Naive thymus-derived CD4-positive, alpha-beta T cell (primary cell): ENCODE results near the gene PEX5L. TPM values are rescaled to one million over a fixed set of nuclear protein-coding genes. Genes with fewer than 3 reads are reported as not detected.

Experiments used
- ATAC-seq: fragments of 150-1000 bp; cut with Tn5 transposase; 2 replicates; pipeline ENCODE4 v1.10.0; 2021; ENCODE audit warnings: mild to moderate bottlenecking, moderate library complexity
- CTCF ChIA-PET: fragments of 350-600 bp; sonication (Branson Sonifier 250); formaldehyde crosslinking; loops from one replicate; lab custom pipeline; 2021; ENCODE audit warnings: antibody characterized with exemption; lab: Charles Lee
- POLR2A ChIA-PET: fragments of 350-600 bp; sonication (Branson Sonifier 250); formaldehyde crosslinking; loops from one replicate; lab custom pipeline; 2021; ENCODE audit warnings: antibody characterized with exemption, inconsistent platforms; lab: Charles Lee
- DNase-seq, 9 donors: peaks; one replicate each; pipeline versions ENCODE4 v3.0.0 to v3.0.0-alpha.2; 2020 to 2022; ENCODE audit warnings: mixed read lengths in 1 of 9
- H3K27ac ChIP-seq: one replicate; pipeline ENCODE4 v1.7.0; 2013; ENCODE audit warnings: mild to moderate bottlenecking, low read depth, low read length, moderate library complexity
- H3K27me3 ChIP-seq, 2 donors: one replicate each; pipeline ENCODE4 v1.7.0; 2013; ENCODE audit warnings: low read length in 2 of 2, mild to moderate bottlenecking in 2 of 2, moderate library complexity in 2 of 2; ENCODE audit not compliant: control insufficient read depth in 2 of 2, insufficient read depth in 2 of 2
- H3K36me3 ChIP-seq, 3 experiments: 1 replicate in 2 of 3; 2 replicates in 1 of 3; pipeline ENCODE4 v1.7.0; 2013; ENCODE audit warnings: low read length in 3 of 3, mild to moderate bottlenecking in 3 of 3, moderate library complexity in 1 of 3; ENCODE audit not compliant: insufficient read depth in 3 of 3, control insufficient read depth in 2 of 3
- H3K4me1 ChIP-seq, 2 donors: one replicate each; pipeline ENCODE4 v1.7.0; 2013; ENCODE audit warnings: low read length in 2 of 2, mild to moderate bottlenecking in 2 of 2, moderate library complexity in 1 of 2; ENCODE audit not compliant: control insufficient read depth in 2 of 2, insufficient read depth in 2 of 2
- H3K4me3 ChIP-seq: 2 replicates; pipeline ENCODE4 v1.7.0; 2013; ENCODE audit warnings: mild to moderate bottlenecking, low read length
- H3K9me3 ChIP-seq, 3 experiments: 1 replicate in 2 of 3; 2 replicates in 1 of 3; pipeline ENCODE4 v1.7.0; 2013; ENCODE audit warnings: low read length in 3 of 3; ENCODE audit not compliant: control insufficient read depth in 2 of 3
- H3K27ac Mint-ChIP-seq, 9 donors: one replicate each; pipeline ENCODE4 v1.8.0; 2020 to 2022; ENCODE audit warnings: mixed read lengths in 9 of 9, mild to moderate bottlenecking in 8 of 9, moderate library complexity in 5 of 9, inconsistent platforms in 2 of 9
- H3K27me3 Mint-ChIP-seq, 5 donors: one replicate each; pipeline ENCODE4 v1.8.0; 2021 to 2022; ENCODE audit warnings: mixed read lengths in 5 of 5, mild to moderate bottlenecking in 1 of 5
- H3K36me3 Mint-ChIP-seq, 5 donors: one replicate each; pipeline ENCODE4 v1.8.0; 2020 to 2022; ENCODE audit warnings: mixed read lengths in 5 of 5, mild to moderate bottlenecking in 3 of 5, inconsistent platforms in 1 of 5
- H3K4me1 Mint-ChIP-seq, 7 donors: one replicate each; pipeline ENCODE4 v1.8.0; 2020 to 2022; ENCODE audit warnings: mixed read lengths in 7 of 7, mild to moderate bottlenecking in 3 of 7, inconsistent platforms in 1 of 7
- H3K4me3 Mint-ChIP-seq, 10 donors: one replicate each; pipeline ENCODE4 v1.8.0; 2020 to 2022; ENCODE audit warnings: mild to moderate bottlenecking in 10 of 10, mixed read lengths in 10 of 10, moderate library complexity in 6 of 10, inconsistent platforms in 2 of 10
- H3K9me3 Mint-ChIP-seq, 11 donors: one replicate each; pipeline ENCODE4 v1.8.0; 2020 to 2022; ENCODE audit warnings: mixed read lengths in 11 of 11, mild to moderate bottlenecking in 4 of 11, inconsistent platforms in 1 of 11, moderate library complexity in 1 of 11
- intact Hi-C, 2 donors: fragments of 100-400 bp; cut with micrococcal nuclease; formaldehyde crosslinking; loops; one replicate each; pipeline ENCODE4 v1.15.1; 2023
- polyA plus RNA-seq, 2 donors: library from polyadenylated mRNA; unstranded; fragments of 300-500 nt; fragmentation: Illumina TruSeq; gene quantifications; one replicate each; pipeline ENCODE4 v1.2.3, GENCODE V29; 2021
- total RNA-seq, 6 experiments: library from RNA in 5 of 6; stranded (reverse) in 5 of 6; gene quantifications; 1 replicate in 5 of 6; 2 replicates in 1 of 6; pipeline ENCODE4 v1.2.3 and lab custom pipeline; 2021 to 2026

The PEX5L gene
- total and polyA plus RNA-seq, 7 experiments from 2014 or later = 0.08 to 0.46 TPM; not detected in 5

DNA sequence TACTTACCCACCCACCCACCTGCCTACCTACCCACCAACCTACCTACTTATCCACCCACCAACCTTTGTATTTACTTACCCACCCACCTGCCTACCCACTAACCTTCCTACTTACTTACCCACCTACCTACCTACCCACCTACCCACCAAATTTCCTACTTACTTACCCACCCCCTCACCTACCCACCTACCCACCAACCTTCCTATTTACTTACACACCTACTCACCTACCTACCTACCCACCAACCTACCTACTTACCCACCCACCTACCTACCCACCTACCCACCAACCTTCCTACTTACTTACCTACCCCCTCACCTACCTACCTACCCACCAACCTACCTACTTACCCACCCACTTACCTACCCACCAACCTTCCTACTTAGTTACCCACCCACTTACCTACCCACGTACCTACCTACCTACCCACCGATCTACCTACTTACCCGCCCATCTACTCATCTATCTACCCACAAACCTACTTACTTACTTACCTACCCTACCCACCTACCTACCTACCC lies 204.3 kb downstream of the PEX5L start:
- ATAC-seq (no peak), DNase-seq (no peak)
- CTCF ChIA-PET = no interaction called here
- no peaks in the 10 kb centered on the region for H3K27me3 ChIP-seq
- no peaks in the 10 kb centered on the region for H3K4me1 Mint-ChIP-seq
- no peaks in the 10 kb centered on the region for H3K4me1 ChIP-seq
- peaks cover 0 to 14% (median 4%) of the 10 kb centered on the region in 5 donors for H3K27me3 Mint-ChIP-seq
- no peaks in the 10 kb centered on the region for H3K36me3 ChIP-seq
- intact Hi-C loops = no loop called here
- no peak overlapping the region for H3K4me3 Mint-ChIP-seq
- no peak overlapping the region for H3K27ac ChIP-seq
- no peak overlapping the region for H3K4me3 ChIP-seq
- no peaks in the 10 kb centered on the region for H3K9me3 Mint-ChIP-seq
- H3K27ac Mint-ChIP-seq = no peak overlapping the region
- H3K9me3 ChIP-seq = no peaks in the 10 kb centered on the region
- POLR2A ChIA-PET = no interaction called here
- no peaks in the 10 kb centered on the region for H3K36me3 Mint-ChIP-seq

GRCh38 chr3:179829401-179829800 lies 207.3 kb downstream of the PEX5L start:
- intact Hi-C loops = loop anchor here in 1 of 2 donors (10.0 kb wide), 1 partner anchor 175 kb away; the partner anchor contains the start of gene USP13
- Histone ChIP-seq H3K27ac (no peak overlapping the region), H3K36me3 (no peaks in the 10 kb centered on the region), H3K27me3 (no peaks in the 10 kb centered on the region), H3K9me3 (no peaks in the 10 kb centered on the region), H3K4me3 (no peak overlapping the region), H3K4me1 (no peaks in the 10 kb centered on the region)
- no peak for ATAC-seq
- Mint-ChIP-seq H3K27me3 (peaks cover 0 to 10% (median 7%) of the 10 kb centered on the region in 5 donors), H3K36me3 (no peaks in the 10 kb centered on the region), H3K4me1 (no peaks in the 10 kb centered on the region), H3K4me3 (no peak overlapping the region), H3K27ac (no peak overlapping the region), H3K9me3 (no peaks in the 10 kb centered on the region)
- no peak for DNase-seq
- POLR2A ChIA-PET = no interaction called here
- CTCF ChIA-PET = no interaction called here

DNA sequence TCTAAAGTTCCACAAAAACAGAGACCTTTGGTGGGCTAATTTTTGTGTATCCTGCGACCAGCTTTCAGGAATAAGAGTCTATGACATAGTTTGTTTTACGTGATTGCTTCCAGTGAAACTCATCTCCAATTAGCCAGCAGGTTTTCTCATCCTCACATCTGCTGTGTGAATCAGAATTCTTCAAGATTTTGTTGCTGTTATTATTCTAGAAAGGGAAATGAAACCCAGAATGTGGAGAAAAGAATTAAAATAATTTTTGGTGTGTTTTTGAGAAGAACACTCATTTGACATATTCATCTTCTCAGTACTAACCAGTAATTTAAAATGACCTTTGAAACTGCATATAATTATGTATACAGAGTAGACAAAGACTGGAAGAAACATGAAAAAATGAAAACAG lies 208.0 kb downstream of the PEX5L start:
- POLR2A ChIA-PET = no interaction called here
- Histone ChIP-seq H3K27me3 (no peaks in the 10 kb centered on the region), H3K4me3 (no peak overlapping the region), H3K27ac (no peak overlapping the region), H3K9me3 (no peaks in the 10 kb centered on the region), H3K4me1 (no peaks in the 10 kb centered on the region), H3K36me3 (no peaks in the 10 kb centered on the region)
- Mint-ChIP-seq H3K27me3 (peaks cover 0 to 10% (median 7%) of the 10 kb centered on the region in 5 donors), H3K27ac (no peak overlapping the region), H3K36me3 (no peaks in the 10 kb centered on the region), H3K4me3 (no peak overlapping the region), H3K9me3 (no peaks in the 10 kb centered on the region), H3K4me1 (no peaks in the 10 kb centered on the region)
- DNase-seq (no peak), ATAC-seq (no peak)
- intact Hi-C loops = loop anchor here in 1 of 2 donors (10.0 kb wide), 1 partner anchor 174 kb away; the partner anchor contains the start of gene USP13
- CTCF ChIA-PET = no interaction called here

DNA sequence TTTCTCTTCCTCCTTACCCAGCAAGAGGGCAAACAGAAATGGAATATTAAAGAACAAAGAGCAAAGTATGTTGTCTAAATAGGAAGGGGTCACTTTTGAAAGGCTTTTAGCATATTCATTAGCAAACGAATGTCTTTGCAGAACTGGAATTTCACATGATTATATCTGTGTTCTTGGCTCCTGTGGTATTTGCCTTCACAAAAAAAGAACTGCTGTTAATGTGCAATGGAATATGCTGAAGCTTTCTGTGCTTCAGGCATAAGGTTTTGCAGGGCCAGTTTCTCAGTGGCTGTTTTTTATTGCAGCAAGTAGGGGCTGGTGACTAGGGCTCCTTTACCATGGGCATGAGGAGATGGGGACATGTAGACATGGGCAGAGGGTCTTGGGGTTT lies 210.5 kb downstream of the PEX5L start:
- H3K36me3 ChIP-seq = no peaks in the 10 kb centered on the region
- ChIA-PET POLR2A (no interaction called here), CTCF (no interaction called here)
- Mint-ChIP-seq H3K4me1 (no peaks in the 10 kb centered on the region), H3K27ac (no peak overlapping the region), H3K4me3 (no peak overlapping the region), H3K27me3 (peaks cover 0 to 10% (median 9%) of the 10 kb centered on the region in 5 donors), H3K36me3 (no peaks in the 10 kb centered on the region), H3K9me3 (no peaks in the 10 kb centered on the region)
- intact Hi-C loops = loop anchor here in 1 of 2 donors (10.0 kb wide), 1 partner anchor 171 kb away; the partner anchor contains the start of gene USP13
- H3K27ac ChIP-seq = no peak overlapping the region
- no peaks in the 10 kb centered on the region for H3K27me3 ChIP-seq
- ATAC-seq = no peak
- no peak overlapping the region for H3K4me3 ChIP-seq
- H3K4me1 ChIP-seq = no peaks in the 10 kb centered on the region
- no peaks in the 10 kb centered on the region for H3K9me3 ChIP-seq
- no peak for DNase-seq

- Histone ChIP-seq H3K4me1 (no peaks in the 10 kb centered on the region), H3K4me3 (no peak overlapping the region), H3K9me3 (no peaks in the 10 kb centered on the region), H3K27ac (no peak overlapping the region), H3K27me3 (no peaks in the 10 kb centered on the region), H3K36me3 (no peaks in the 10 kb centered on the region)
- intact Hi-C loops = loop anchor here in 1 of 2 donors (10.0 kb wide), 1 partner anchor 171 kb away; the partner anchor contains the start of gene USP13
- Mint-ChIP-seq H3K27me3 (peaks cover 2 to 15% (median 11%) of the 10 kb centered on the region in 5 donors), H3K4me1 (no peaks in the 10 kb centered on the region), H3K4me3 (no peak overlapping the region), H3K9me3 (no peaks in the 10 kb centered on the region), H3K27ac (no peak overlapping the region), H3K36me3 (no peaks in the 10 kb centered on the region)
- DNase-seq (no peak), ATAC-seq (no peak)
- ChIA-PET POLR2A (no interaction called here), CTCF (no interaction called here)
Observed at GRCh38 chr3:179825527-179826246, 211.1 kb downstream of the PEX5L start.

DNA sequence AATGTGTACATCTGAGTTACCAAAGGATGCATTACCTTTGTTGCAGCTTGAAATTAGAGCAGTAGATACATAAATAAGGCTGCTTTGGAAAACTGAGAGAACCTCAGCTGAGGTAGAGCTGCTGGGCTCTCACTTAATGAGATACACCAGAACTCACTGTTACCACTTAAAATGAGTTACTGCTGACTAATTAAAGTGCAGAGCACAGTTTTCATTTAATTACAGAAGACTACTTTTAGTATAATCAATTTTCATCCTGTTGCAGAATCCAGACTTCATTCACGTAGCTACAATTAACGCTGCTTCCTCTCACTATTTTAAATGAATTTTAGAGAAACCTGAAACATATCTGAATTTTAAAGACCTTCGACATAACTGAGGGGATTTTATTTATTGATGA lies 214.4 kb downstream of the PEX5L start:
- Histone ChIP-seq H3K27me3 (no peaks in the 10 kb centered on the region), H3K36me3 (no peaks in the 10 kb centered on the region), H3K27ac (no peak overlapping the region), H3K4me3 (no peak overlapping the region), H3K4me1 (no peaks in the 10 kb centered on the region), H3K9me3 (no peaks in the 10 kb centered on the region)
- ATAC-seq = no peak
- Mint-ChIP-seq H3K4me1 (no peaks in the 10 kb centered on the region), H3K27ac (no peak overlapping the region), H3K36me3 (no peaks in the 10 kb centered on the region), H3K27me3 (peaks cover 5 to 24% (median 12%) of the 10 kb centered on the region in 5 donors), H3K9me3 (peaks cover 0 to 1% (median 0%) of the 10 kb centered on the region in 11 donors), H3K4me3 (no peak overlapping the region)
- CTCF ChIA-PET = no interaction called here
- intact Hi-C loops = loop anchor here in 1 of 2 donors (10.0 kb wide), 1 partner anchor 167 kb away; the partner anchor contains the start of gene USP13
- POLR2A ChIA-PET = no interaction called here
- DNase-seq = no peak
